ENCODE data around the gene CCNA1.

- TF ChIP-seq CTCF (conservative IDR thresholded peaks at IDR 0.05) (no peak), ZFX (IDR thresholded peaks at IDR 0.05) (no peak)
Observed at GRCh38 chr13:36480726-36481427, 48.6 kb downstream of the CCNA1 start.
